ENCODE results near the gene PMPCA.

PMPCA gene

DNA sequence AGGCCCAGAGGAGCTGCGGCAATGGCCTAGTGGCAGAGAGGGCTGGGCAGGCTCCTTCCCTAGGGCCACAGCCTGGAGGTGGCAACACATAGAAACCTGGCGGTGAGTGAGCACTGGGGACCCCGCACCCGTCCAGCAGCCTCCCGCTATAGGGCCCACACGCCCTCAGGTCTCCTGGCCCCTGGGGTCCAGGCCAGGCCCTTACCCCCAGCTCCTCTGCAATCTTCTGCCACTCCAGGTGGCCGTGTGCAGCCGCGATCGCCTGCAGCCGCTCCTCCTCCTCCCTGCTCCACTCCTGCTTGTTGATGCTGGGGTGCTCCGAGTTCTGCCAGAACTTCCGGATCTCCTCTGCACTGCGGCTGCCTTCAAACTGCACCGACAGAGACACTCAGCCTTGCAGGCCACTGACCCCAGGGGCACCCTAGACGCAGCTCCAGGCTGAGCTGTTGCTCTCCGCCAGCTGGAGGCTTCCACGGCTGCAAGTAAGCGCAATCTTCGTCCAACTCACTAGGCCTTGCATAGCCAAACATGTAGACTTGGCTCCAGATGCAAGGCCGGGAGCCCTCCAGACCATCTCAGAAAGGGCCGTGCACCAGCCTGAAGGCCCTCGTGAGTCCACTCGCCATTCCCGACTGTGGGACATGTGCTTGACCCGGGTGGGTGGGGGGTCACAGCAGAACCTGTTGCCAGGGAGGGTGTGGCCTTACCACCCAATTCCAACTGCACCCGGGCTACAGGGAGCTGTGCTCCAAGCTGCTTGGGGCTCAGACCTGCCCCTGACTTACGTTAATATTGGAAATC, 18.5 kb upstream of the PMPCA start:
- TF ChIP-seq, protein P1, sequence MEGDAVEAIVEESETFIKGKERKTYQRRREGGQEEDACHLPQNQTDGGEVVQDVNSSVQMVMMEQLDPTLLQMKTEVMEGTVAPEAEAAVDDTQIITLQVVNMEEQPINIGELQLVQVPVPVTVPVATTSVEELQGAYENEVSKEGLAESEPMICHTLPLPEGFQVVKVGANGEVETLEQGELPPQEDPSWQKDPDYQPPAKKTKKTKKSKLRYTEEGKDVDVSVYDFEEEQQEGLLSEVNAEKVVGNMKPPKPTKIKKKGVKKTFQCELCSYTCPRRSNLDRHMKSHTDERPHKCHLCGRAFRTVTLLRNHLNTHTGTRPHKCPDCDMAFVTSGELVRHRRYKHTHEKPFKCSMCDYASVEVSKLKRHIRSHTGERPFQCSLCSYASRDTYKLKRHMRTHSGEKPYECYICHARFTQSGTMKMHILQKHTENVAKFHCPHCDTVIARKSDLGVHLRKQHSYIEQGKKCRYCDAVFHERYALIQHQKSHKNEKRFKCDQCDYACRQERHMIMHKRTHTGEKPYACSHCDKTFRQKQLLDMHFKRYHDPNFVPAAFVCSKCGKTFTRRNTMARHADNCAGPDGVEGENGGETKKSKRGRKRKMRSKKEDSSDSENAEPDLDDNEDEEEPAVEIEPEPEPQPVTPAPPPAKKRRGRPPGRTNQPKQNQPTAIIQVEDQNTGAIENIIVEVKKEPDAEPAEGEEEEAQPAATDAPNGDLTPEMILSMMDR (IDR thresholded peaks at IDR 0.05; ENCODE audit: low read length): no peak
- TF ChIP-seq EZH2 (IDR thresholded peaks at IDR 0.05; ENCODE audit: borderline replicate concordance, low read length): no peak
- H3K9me3 ChIP-seq (ENCODE audit: low read length): no peaks in the 10 kb centered on the region
- H3K27me3 ChIP-seq (ENCODE audit: insufficient read depth, low read length): no peaks in the 10 kb centered on the region
- no peak overlapping the region for H3K4me2 ChIP-seq (ENCODE audit: low read length)
- no peaks in the 10 kb centered on the region for H3K79me2 ChIP-seq (ENCODE audit: insufficient read depth, low read length)
- H3K4me3 ChIP-seq (ENCODE audit: low read depth, low read length, poor library complexity, severe bottlenecking): no peak overlapping the region
- no peaks in the 10 kb centered on the region for H4K20me1 ChIP-seq (ENCODE audit: insufficient read depth, low read length)
- H2AFZ ChIP-seq (ENCODE audit: low read length): no peak overlapping the region
- H3K9me2 ChIP-seq (ENCODE audit: low read depth, low read length): no peaks in the 10 kb centered on the region
- no peaks in the 10 kb centered on the region for H3K4me1 ChIP-seq (ENCODE audit: insufficient read depth, low read length, severe bottlenecking)
- H3K27ac ChIP-seq (ENCODE audit: low read depth, low read length, poor library complexity, severe bottlenecking): no peak overlapping the region
- H3K36me3 ChIP-seq (ENCODE audit: insufficient read depth, low read length): peaks cover 92% of the 10 kb centered on the region
- no peaks in the 10 kb centered on the region for H3F3A ChIP-seq (ENCODE audit: insufficient read depth, low read length)
- H3K9ac ChIP-seq (ENCODE audit: low read length): no peak overlapping the region

DNA sequence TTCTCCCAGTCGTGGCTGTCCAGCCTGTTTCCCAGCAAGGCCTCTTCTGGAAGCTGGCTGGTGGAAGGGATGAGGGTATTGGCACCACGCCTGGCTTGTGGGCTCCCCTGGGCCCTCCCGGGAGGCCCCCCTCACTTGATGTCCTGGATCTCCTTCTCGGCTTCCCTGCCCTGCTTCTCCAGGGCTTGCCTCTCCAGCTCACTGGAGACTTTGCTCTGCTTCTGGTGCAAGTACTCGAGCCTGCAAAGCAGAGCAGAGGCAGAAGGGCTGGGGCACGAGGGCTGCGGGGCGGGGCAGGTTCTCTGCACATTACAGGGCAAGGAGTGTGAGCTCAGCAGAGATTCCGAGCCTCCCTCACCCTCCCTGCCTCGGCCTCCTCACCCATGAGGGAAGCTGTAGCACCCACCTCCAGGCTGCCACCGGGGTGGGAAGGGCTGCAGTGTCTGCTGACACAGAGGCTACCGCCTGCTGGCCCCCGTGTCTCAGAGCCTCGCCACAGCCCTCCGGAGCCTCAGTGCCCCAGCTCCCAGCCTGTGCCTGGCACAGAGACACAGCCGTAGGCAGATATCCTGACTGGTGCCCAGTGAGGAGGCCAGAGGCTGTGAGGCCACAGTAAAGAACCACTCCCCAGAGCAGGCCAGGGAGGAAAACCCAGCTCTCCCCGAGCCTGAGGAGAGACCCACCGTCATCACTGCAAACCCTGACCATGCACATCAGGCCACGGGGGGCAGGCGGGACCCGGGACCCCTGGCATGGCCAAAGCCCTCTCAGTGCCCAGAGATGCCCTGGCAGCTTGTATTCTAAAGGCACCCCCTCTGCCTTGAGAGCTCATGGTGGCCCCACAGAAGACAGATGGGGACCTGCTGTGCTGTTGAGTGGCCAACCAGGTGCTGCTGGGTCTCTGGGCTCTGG, 17.7 kb upstream of the PMPCA start:
- Histone ChIP-seq H3K36me3 (ENCODE audit: insufficient read depth, low read length) (peaks cover 87% of the 10 kb centered on the region), H3K9ac (ENCODE audit: low read length) (no peak overlapping the region), H3F3A (ENCODE audit: insufficient read depth, low read length) (no peaks in the 10 kb centered on the region), H3K27me3 (ENCODE audit: insufficient read depth, low read length) (no peaks in the 10 kb centered on the region), H3K9me3 (ENCODE audit: low read length) (no peaks in the 10 kb centered on the region), H3K27ac (ENCODE audit: low read depth, low read length, poor library complexity, severe bottlenecking) (no peak overlapping the region), H3K9me2 (ENCODE audit: low read depth, low read length) (no peaks in the 10 kb centered on the region), H3K4me2 (ENCODE audit: low read length) (no peak overlapping the region), H4K20me1 (ENCODE audit: insufficient read depth, low read length) (no peaks in the 10 kb centered on the region), H3K4me3 (ENCODE audit: low read depth, low read length, poor library complexity, severe bottlenecking) (no peak overlapping the region), H2AFZ (ENCODE audit: low read length) (no peak overlapping the region), H3K79me2 (ENCODE audit: insufficient read depth, low read length) (0 out of 2 replicates have a peak, but pooled peaks cover under 1% of the 10 kb centered on the region), H3K4me1 (ENCODE audit: insufficient read depth, low read length, severe bottlenecking) (no peaks in the 10 kb centered on the region)
- TF ChIP-seq EZH2 (IDR thresholded peaks at IDR 0.05; ENCODE audit: borderline replicate concordance, low read length): no peak
- TF ChIP-seq, protein P1 (IDR thresholded peaks at IDR 0.05; ENCODE audit: low read length): no peak

DNA sequence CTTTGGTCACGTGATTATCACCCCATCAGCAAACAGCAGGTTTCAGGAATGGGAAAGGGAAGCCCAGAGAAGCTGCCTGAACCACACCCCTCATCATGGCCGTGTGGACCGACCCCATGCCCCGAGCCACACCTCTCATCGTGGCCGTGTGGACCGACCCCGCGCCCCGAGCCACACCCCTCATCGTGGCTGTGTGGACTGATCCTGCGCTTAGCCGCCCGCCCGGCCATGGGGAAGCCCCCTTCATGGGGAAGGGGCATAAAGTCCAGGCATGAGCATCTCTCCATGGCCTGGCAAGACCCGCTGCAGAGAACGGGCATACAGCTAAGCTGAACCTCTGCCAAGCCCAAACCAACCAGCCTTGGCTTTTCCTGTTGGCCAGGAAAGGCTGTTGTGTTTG, 16.9 kb upstream of the PMPCA start:
- no peaks in the 10 kb centered on the region for H3K9me3 ChIP-seq (ENCODE audit: low read length)
- H3K27ac ChIP-seq (ENCODE audit: low read depth, low read length, poor library complexity, severe bottlenecking): no peak overlapping the region
- H3K36me3 ChIP-seq (ENCODE audit: insufficient read depth, low read length): peaks cover 87% of the 10 kb centered on the region
- no peak overlapping the region for H2AFZ ChIP-seq (ENCODE audit: low read length)
- H3K4me2 ChIP-seq (ENCODE audit: low read length): no peak overlapping the region
- no peaks in the 10 kb centered on the region for H3K9me2 ChIP-seq (ENCODE audit: low read depth, low read length)
- no peaks in the 10 kb centered on the region for H3K27me3 ChIP-seq (ENCODE audit: insufficient read depth, low read length)
- H3K4me1 ChIP-seq (ENCODE audit: insufficient read depth, low read length, severe bottlenecking): peaks cover 6% of the 10 kb centered on the region
- no peaks in the 10 kb centered on the region for H3F3A ChIP-seq (ENCODE audit: insufficient read depth, low read length)
- no peaks in the 10 kb centered on the region for H4K20me1 ChIP-seq (ENCODE audit: insufficient read depth, low read length)
- TF ChIP-seq, protein P1 (IDR thresholded peaks at IDR 0.05; ENCODE audit: low read length): no peak
- TF ChIP-seq EZH2 (IDR thresholded peaks at IDR 0.05; ENCODE audit: borderline replicate concordance, low read length): no peak
- H3K9ac ChIP-seq (ENCODE audit: low read length): no peak overlapping the region
- no peak overlapping the region for H3K4me3 ChIP-seq (ENCODE audit: low read depth, low read length, poor library complexity, severe bottlenecking)
- peaks cover 7% of the 10 kb centered on the region; the same call in 1 of the 2 replicates for H3K79me2 ChIP-seq (ENCODE audit: insufficient read depth, low read length)

All from OCI-LY1 (cell line).